Thyroid gland (tissue), 4 donors: ENCODE results near the gene MED9.

Experiments
- CTCF ChIP-seq, 6 experiments: fragments of 200-600 bp in 3 of 6; fragments of 450-650 bp in 3 of 6; sonication (generic) in 3 of 6; IDR thresholded peaks; one replicate each; pipeline ENCODE4 v1.5.1; 2016 to 2019; ENCODE audit warnings: antibody characterized with exemption in 6 of 6, mild to moderate bottlenecking in 2 of 6, inconsistent platforms in 1 of 6, moderate library complexity in 1 of 6
- POLR2A ChIP-seq, 2 donors: fragments of 450-650 bp; IDR thresholded peaks; one replicate each; pipeline ENCODE4 v1.6.1; 2017; ENCODE audit warnings: antibody characterized with exemption in 2 of 2, mild to moderate bottlenecking in 2 of 2, moderate library complexity in 1 of 2

- TF ChIP-seq POLR2A (IDR thresholded peaks at IDR 0.05) (no peak), CTCF (IDR thresholded peaks at IDR 0.05) (no peak)
Measured at GRCh38 chr17:17431605-17432004, 45.2 kb upstream of the MED9 start.
